ENCODE data around the gene OR4C3. TPM values are rescaled to one million over a fixed set of nuclear protein-coding genes. Genes with fewer than 3 reads are reported as not detected.
"Not testable (repeated sequence)": the region's sequence is repeated elsewhere in the genome, so short reads cannot be mapped to it uniquely, and the experiment has no call there.

OR4C3 gene
- total RNA-seq, 2 experiments from 2014 or later = not detected

GRCh38 chr11:48354013-48354412 is 29.3 kb downstream of the OR4C3 start:
- POLR2A ChIA-PET = no interaction called here

GRCh38 chr11:48354677-48355076 is 30.0 kb downstream of the OR4C3 start:
- intact Hi-C loops (cut with micrococcal nuclease) = no loop called here
- DNase-seq = no peak
- Mint-ChIP-seq H3K27ac (no peak overlapping the region), H3K9me3 (peaks cover 8% of the 10 kb centered on the region), H3K36me3 (ENCODE audit: low read depth) (no peaks in the 10 kb centered on the region), H3K4me3 (no peak overlapping the region), H3K27me3 (peaks cover 2% of the 10 kb centered on the region), H3K4me1 (ENCODE audit: low read depth) (no peaks in the 10 kb centered on the region)
- no peak for ATAC-seq
- no peak for TF ChIP-seq CTCF (IDR thresholded peaks at IDR 0.05)
- POLR2A ChIA-PET = no interaction called here
- CTCF ChIA-PET = no interaction called here

More at GRCh38 chr11:48354013-48354412, 29.3 kb downstream of the OR4C3 start:
- intact Hi-C loops (cut with micrococcal nuclease) = no loop called here
- Mint-ChIP-seq H3K4me3 (no peak overlapping the region), H3K27ac (no peak overlapping the region), H3K36me3 (ENCODE audit: low read depth) (no peaks in the 10 kb centered on the region), H3K9me3 (peaks cover 6% of the 10 kb centered on the region), H3K4me1 (ENCODE audit: low read depth) (no peaks in the 10 kb centered on the region), H3K27me3 (no peaks in the 10 kb centered on the region)
- CTCF ChIA-PET = no interaction called here
- DNase-seq (no peak), ATAC-seq (no peak)
- no peak for TF ChIP-seq CTCF (IDR thresholded peaks at IDR 0.05)

GRCh38 chr11:48361289-48361688 is 36.6 kb downstream of the OR4C3 start:
- intact Hi-C loops (cut with micrococcal nuclease); H3K36me3 Mint-ChIP-seq (ENCODE audit: low read depth); CTCF ChIA-PET; ATAC-seq; H3K4me1 Mint-ChIP-seq (ENCODE audit: low read depth); H3K27me3 Mint-ChIP-seq; DNase-seq; H3K4me3 Mint-ChIP-seq; POLR2A ChIA-PET; H3K9me3 Mint-ChIP-seq; H3K27ac Mint-ChIP-seq: not testable (repeated sequence)

- ChIA-PET CTCF (no interaction called here), POLR2A (no interaction called here)
- Mint-ChIP-seq H3K4me1 (ENCODE audit: low read depth) (no peaks in the 10 kb centered on the region), H3K9me3 (no peaks in the 10 kb centered on the region), H3K27ac (no peak within 1 kb of the TSS), H3K4me3 (no peak within 1 kb of the TSS), H3K27me3 (peaks cover 2% of the 10 kb centered on the region), H3K36me3 (ENCODE audit: low read depth) (no peaks in the 10 kb centered on the region)
- no peak for TF ChIP-seq CTCF (IDR thresholded peaks at IDR 0.05)
- ATAC-seq (no peak), DNase-seq (no peak)
- intact Hi-C loops (cut with micrococcal nuclease) = no loop called here
Observed at GRCh38 chr11:48366365-48366764, 41.6 kb downstream of the OR4C3 start, which contains the start of gene OR4C5. OR4C5 (minus strand) TSS chr11:48366465; CDS start chr11:48366465, 0 bp downstream.

Other genes starting within 250 kb of the OR4C3 start
- gene OR4B1, start 108.1 kb upstream of the OR4C3 start, total RNA-seq = not detected
- gene OR4X2, start 79.8 kb upstream of the OR4C3 start, total RNA-seq = not detected
- not detected for gene OR4X1, start 61.1 kb upstream of the OR4C3 start, total RNA-seq
- not detected for gene OR4S1, start 18.7 kb upstream of the OR4C3 start, total RNA-seq
- gene OR4C5, start 41.5 kb downstream of the OR4C3 start, total RNA-seq = not detected
- gene OR4A47, start 163.9 kb downstream of the OR4C3 start, total RNA-seq = not detected